GM23338 (cell line): ENCODE results near the gene MYT1. TPM values are rescaled to one million over a fixed set of nuclear protein-coding genes. Genes with fewer than 3 reads are reported as not detected.

Experiments
- ATAC-seq: fragments of 200-7000 bp; cut with Tn5 transposase; 3 replicates; pipeline ENCODE4 v1.9.1; 2020
- DNase-seq: peaks from one replicate; pipeline ENCODE4 v3.0.0-alpha.2; 2015; ENCODE audit warnings: low spot score
- H2AFZ ChIP-seq: fragments of 200-600 bp; sonication (generic); 2 replicates; pipeline ENCODE4 v1.8.0; 2016; ENCODE audit warnings: antibody characterized with exemption, mild to moderate bottlenecking, moderate library complexity
- H3F3A ChIP-seq: fragments of 200-600 bp; sonication (generic); replicated peaks from 2 replicates; pipeline ENCODE4 v1.8.0; 2017; ENCODE audit warnings: antibody characterized with exemption, mixed run types, low read depth
- H3K27ac ChIP-seq: fragments of 200-600 bp; sonication (generic); 2 replicates; pipeline ENCODE4 v1.6.1; 2016; ENCODE audit warnings: low read depth
- H3K27me3 ChIP-seq: fragments of 200-600 bp; sonication (generic); 2 replicates; pipeline ENCODE4 v1.8.0; 2016; ENCODE audit warnings: mild to moderate bottlenecking, mixed run types, moderate library complexity; ENCODE audit not compliant: insufficient read depth
- H3K36me3 ChIP-seq: fragments of 200-600 bp; sonication (generic); 2 replicates; pipeline ENCODE4 v1.8.0; 2016; ENCODE audit warnings: mild to moderate bottlenecking; ENCODE audit not compliant: insufficient read depth
- H3K4me1 ChIP-seq: fragments of 200-600 bp; sonication (generic); 2 replicates; pipeline ENCODE4 v1.8.0; 2016; ENCODE audit warnings: mild to moderate bottlenecking, moderate library complexity; ENCODE audit not compliant: insufficient read depth
- H3K4me2 ChIP-seq: fragments of 200-600 bp; sonication (generic); 2 replicates; pipeline ENCODE4 v1.7.1; 2017; ENCODE audit warnings: mixed run types
- H3K4me3 ChIP-seq: fragments of 200-600 bp; sonication (generic); 2 replicates; pipeline ENCODE4 v1.6.1; 2016; ENCODE audit warnings: mixed run types
- H3K79me2 ChIP-seq: fragments of 200-600 bp; sonication (generic); replicated peaks from 2 replicates; pipeline ENCODE4 v1.8.0; 2017; ENCODE audit warnings: mild to moderate bottlenecking; ENCODE audit not compliant: insufficient read depth
- H3K9me2 ChIP-seq: fragments of 200-600 bp; sonication (generic); 2 replicates; pipeline ENCODE4 v1.8.0; 2017; ENCODE audit not compliant: insufficient read depth
- H4K20me1 ChIP-seq: fragments of 200-600 bp; sonication (generic); replicated peaks from 2 replicates; pipeline ENCODE4 v1.8.0; 2017; ENCODE audit warnings: mild to moderate bottlenecking; ENCODE audit not compliant: insufficient read depth
- H3K27ac Mint-ChIP-seq: 2 replicates; pipeline ENCODE4 v1.8.0; 2020; ENCODE audit warnings: inconsistent platforms, mild to moderate bottlenecking, moderate library complexity, mixed read lengths
- H3K27me3 Mint-ChIP-seq: 3 replicates; pipeline ENCODE4 v1.8.0; 2022; ENCODE audit warnings: low read depth, mild to moderate bottlenecking, moderate library complexity, mixed read lengths, inconsistent platforms; ENCODE audit not compliant: insufficient read depth, poor library complexity
- H3K36me3 Mint-ChIP-seq: 3 replicates; pipeline ENCODE4 v1.8.0; 2021; ENCODE audit warnings: low read depth, mild to moderate bottlenecking, inconsistent platforms, moderate library complexity, mixed read lengths
- H3K4me1 Mint-ChIP-seq: 3 replicates; pipeline ENCODE4 v1.8.0; 2020; ENCODE audit warnings: mild to moderate bottlenecking, inconsistent platforms, mixed read lengths
- H3K4me3 Mint-ChIP-seq: 3 replicates; pipeline ENCODE4 v1.8.0; 2021; ENCODE audit warnings: moderate library complexity, mild to moderate bottlenecking, inconsistent platforms, mixed read lengths
- H3K9me3 Mint-ChIP-seq: 3 replicates; pipeline ENCODE4 v1.8.0; 2020; ENCODE audit warnings: moderate library complexity, mild to moderate bottlenecking, inconsistent platforms, mixed read lengths
- CTCF ChIP-seq, 2 experiments: fragments of 200-600 bp in 1 of 2; sonication (generic) in 1 of 2; conservative IDR thresholded peaks; 2 replicates each; pipeline versions ENCODE4 v1.5.1 to v1.6.1; 2016 to 2017; ENCODE audit warnings: antibody characterized with exemption in 2 of 2, low read depth in 2 of 2, mild to moderate bottlenecking in 2 of 2, moderate library complexity in 1 of 2
- ETS1 ChIP-seq: IDR thresholded peaks from 2 replicates; pipeline ENCODE4 v1.6.1; 2016; ENCODE audit warnings: antibody characterized with exemption
- EZH2 ChIP-seq: fragments of 200-600 bp; sonication (generic); IDR thresholded peaks from one replicate; pipeline ENCODE4 v1.8.0; 2017; ENCODE audit warnings: antibody characterized with exemption, mild to moderate bottlenecking, low read depth; ENCODE audit not compliant: unreplicated experiment
- EZH2phosphoT487 ChIP-seq: fragments of 200-600 bp; sonication (generic); IDR thresholded peaks from one replicate; pipeline ENCODE4 v1.8.1; 2018; ENCODE audit warnings: antibody characterized with exemption; ENCODE audit not compliant: unreplicated experiment
- NANOG ChIP-seq: IDR thresholded peaks from 2 replicates; pipeline ENCODE4 v1.6.1; 2016; ENCODE audit warnings: antibody characterized with exemption, borderline replicate concordance
- POLR2AphosphoS5 ChIP-seq: IDR thresholded peaks from 2 replicates; pipeline ENCODE4 v1.6.1; 2016; ENCODE audit warnings: antibody characterized with exemption, low read depth
- REST ChIP-seq: IDR thresholded peaks from one replicate; pipeline ENCODE4 v1.6.1; 2018; ENCODE audit warnings: antibody characterized with exemption; ENCODE audit not compliant: unreplicated experiment
- STAT1 ChIP-seq: IDR thresholded peaks from one replicate; pipeline ENCODE4 v1.6.1; 2016; ENCODE audit warnings: antibody characterized with exemption; ENCODE audit not compliant: unreplicated experiment
- ZNF331 ChIP-seq: fragments of 250-450 bp; sonication (Bioruptor Pico); IDR thresholded peaks from 2 replicates; pipeline ENCODE4 v1.5.0; 2020; ENCODE audit warnings: low read depth, mild to moderate bottlenecking, moderate library complexity
- ZNF462 ChIP-seq: fragments of 250-450 bp; sonication (Bioruptor Pico); IDR thresholded peaks from 2 replicates; pipeline ENCODE4 v1.5.0; 2020; ENCODE audit warnings: mild to moderate bottlenecking, moderate library complexity
- polyA plus RNA-seq: library from polyadenylated mRNA; unstranded; fragments of >200 nt; fragmentation: Nextera tagmentation; extraction: Ambion mirVana; gene quantifications from 2 replicates; pipeline ENCODE4 v1.2.1, GENCODE V29; 2016
- total RNA-seq: library from RNA; depleted of rRNA; stranded (reverse); fragments of >200 nt; shearing (Covaris generic); gene quantifications from 2 replicates; pipeline ENCODE4 v1.2.3, GENCODE V29; 2014

The MYT1 gene
- total and polyA plus RNA-seq, 2 experiments from 2014 or later: 0.83 to 1.6 TPM

GRCh38 chr20:64160118-64160517 lies 4.1 kb upstream of the MYT1 start (continued):
- TF ChIP-seq CTCF (conservative IDR thresholded peaks at IDR 0.05; ENCODE audit: low read depth in 2 of 2): no peak
- TF ChIP-seq EZH2phosphoT487: no peak
- TF ChIP-seq ZNF331 (CRISPR knock-in tag): no peak
- TF ChIP-seq STAT1: no peak
- no peak for TF ChIP-seq REST

GRCh38 chr20:64160526-64161355 lies 3.5 kb upstream of the MYT1 start:
- Histone ChIP-seq H3K4me1 (peaks cover 44% of the 10 kb centered on the region), H3K4me3 (peak overlapping the region; percentile 45; the same call in 1 of the 2 replicates)
- TF ChIP-seq ETS1 (no peak), ZNF462 (CRISPR knock-in tag) (no peak), EZH2 (no peak), EZH2phosphoT487 (no peak), NANOG (no peak), POLR2AphosphoS5 (no peak)

More at GRCh38 chr20:64160526-64161355, 3.5 kb upstream of the MYT1 start:
- Mint-ChIP-seq H3K9me3 (no peaks in the 10 kb centered on the region; the same call in 2 of the 3 replicates), H3K4me3 (peak overlapping the region; percentile 65), H3K4me1 (peaks cover 61% of the 10 kb centered on the region), H3K36me3 (no peaks in the 10 kb centered on the region; the same call in 2 of the 3 replicates), H3K27ac (no peak overlapping the region), H3K27me3 (peaks cover 34% of the 10 kb centered on the region)
- ATAC-seq (peak; percentile 19), DNase-seq (no peak)
- peak overlapping the region; percentile 75 for H3K4me2 ChIP-seq
- no peaks in the 10 kb centered on the region for H3K36me3 ChIP-seq
- no peaks in the 10 kb centered on the region; the same call in 1 of the 2 replicates for H4K20me1 ChIP-seq
- no peak overlapping the region for H2AFZ ChIP-seq
- H3K27ac ChIP-seq: no peak overlapping the region
- H3K27me3 ChIP-seq: peaks cover 22% of the 10 kb centered on the region
- no peaks in the 10 kb centered on the region for H3F3A ChIP-seq
- H3K9me2 ChIP-seq: no peaks in the 10 kb centered on the region
- H3K79me2 ChIP-seq: no peaks in the 10 kb centered on the region
